GM12874 (cell line): ENCODE data around the gene SAPCD1.

ENCODE experiments used
- TF ChIP-seq, protein P1 (sequence below): IDR thresholded peaks from 2 replicates; pipeline ENCODE4 v1.5.1; 2011; ENCODE audit warnings: low read depth, mild to moderate bottlenecking, control low read depth, low read length, moderate library complexity; ENCODE audit not compliant: insufficient read depth

Gene SAPCD1

DNA sequence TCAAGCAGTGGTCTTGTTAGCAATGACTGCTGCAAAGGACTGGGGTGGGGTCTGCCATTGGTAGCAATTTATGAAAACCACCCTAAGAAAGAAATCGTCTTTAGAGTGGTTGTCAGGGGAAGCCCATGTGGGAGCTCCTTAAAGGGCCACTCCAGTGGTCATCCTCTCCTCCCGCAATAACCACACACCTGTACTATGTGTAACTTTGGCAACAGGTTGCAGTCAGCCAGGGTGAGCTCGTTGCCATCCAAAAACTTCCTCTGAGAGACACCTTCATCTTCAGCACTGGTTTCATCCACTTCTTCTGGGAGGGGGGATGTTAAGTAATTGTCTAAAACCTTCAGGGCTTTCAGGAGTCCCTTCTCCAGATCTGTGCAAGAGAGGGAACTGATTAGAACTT, 30.4 kb upstream of the SAPCD1 start:
- TF ChIP-seq, protein P1, sequence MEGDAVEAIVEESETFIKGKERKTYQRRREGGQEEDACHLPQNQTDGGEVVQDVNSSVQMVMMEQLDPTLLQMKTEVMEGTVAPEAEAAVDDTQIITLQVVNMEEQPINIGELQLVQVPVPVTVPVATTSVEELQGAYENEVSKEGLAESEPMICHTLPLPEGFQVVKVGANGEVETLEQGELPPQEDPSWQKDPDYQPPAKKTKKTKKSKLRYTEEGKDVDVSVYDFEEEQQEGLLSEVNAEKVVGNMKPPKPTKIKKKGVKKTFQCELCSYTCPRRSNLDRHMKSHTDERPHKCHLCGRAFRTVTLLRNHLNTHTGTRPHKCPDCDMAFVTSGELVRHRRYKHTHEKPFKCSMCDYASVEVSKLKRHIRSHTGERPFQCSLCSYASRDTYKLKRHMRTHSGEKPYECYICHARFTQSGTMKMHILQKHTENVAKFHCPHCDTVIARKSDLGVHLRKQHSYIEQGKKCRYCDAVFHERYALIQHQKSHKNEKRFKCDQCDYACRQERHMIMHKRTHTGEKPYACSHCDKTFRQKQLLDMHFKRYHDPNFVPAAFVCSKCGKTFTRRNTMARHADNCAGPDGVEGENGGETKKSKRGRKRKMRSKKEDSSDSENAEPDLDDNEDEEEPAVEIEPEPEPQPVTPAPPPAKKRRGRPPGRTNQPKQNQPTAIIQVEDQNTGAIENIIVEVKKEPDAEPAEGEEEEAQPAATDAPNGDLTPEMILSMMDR = no peak

DNA sequence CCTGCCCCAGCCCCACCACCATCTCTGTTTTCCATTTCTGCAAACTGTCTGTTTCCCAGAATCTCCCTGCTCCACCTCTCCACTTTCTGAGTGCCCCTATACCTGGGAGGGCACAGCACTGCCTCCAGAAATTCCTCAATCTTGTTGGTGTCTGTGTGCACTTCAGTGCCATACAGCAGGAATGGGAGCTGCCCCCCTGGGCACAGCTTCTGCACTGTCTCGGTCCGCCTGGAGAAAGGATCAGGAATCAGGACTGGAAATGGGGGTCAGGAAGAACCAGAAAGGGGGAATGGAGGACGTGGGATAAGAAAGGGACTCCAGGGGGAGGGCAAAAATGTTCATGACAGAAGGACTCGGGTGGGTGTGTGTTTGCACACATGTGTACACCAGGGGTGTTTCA, 28.7 kb upstream of the SAPCD1 start:
- TF ChIP-seq, protein P1 = no peak

DNA sequence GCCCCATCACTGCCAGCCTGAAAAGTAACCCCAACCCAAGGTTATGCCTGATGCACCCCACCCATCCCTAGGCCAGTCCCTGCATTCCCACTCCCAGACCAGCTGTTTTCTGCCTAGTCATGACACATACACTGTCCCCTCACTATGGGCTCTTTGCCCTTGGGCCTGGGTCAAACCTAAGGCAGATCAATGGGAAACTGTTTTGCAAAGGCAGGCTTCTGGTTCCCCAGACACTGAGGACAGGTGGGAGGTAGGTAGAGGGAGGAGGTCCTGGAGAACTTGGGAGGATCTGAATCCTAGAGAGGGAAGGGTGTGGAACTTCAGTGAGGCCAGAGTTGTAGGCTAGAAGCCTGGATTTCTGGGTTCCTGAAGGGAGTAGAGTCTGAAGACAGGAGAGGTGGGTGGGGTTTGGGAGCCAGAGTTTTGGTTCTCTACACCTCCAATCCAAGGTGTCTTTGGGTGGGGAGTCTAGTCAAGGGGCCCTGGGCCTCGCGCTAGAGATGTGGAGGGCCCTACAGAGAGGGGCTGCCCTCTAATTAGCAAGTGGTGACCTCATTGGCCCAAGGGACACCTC, 28.1 kb upstream of the SAPCD1 start:
- TF ChIP-seq, protein P1 = no peak

DNA sequence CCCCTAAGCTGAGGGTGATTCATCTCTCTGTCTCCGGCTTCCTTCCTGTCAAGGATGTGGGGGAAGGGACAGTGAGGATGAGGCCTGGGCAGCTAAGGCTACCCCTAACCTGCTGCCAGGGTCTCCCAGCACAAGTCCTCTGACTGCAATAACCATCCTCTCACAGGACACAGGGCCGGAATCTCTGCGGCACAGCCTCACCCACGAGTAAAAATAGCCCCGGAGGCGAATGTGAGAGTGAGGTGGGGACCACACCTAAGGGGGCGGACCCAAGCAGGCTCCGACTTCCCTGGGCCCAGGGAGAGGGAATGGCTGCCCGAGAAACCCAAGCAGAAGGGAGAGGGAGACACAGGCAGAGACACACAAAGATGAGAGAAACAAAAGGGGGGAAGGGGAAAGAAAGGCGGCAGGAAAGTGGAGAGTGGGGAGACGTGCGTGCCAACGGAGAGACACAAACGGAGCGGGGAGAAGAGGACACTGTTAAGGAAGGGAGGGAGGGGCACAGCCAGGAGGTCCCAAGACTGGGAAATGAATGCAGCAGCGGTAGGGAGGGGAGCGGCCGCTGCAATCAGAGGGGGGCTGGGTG, 27.5 kb upstream of the SAPCD1 start:
- TF ChIP-seq, protein P1 = no peak

DNA sequence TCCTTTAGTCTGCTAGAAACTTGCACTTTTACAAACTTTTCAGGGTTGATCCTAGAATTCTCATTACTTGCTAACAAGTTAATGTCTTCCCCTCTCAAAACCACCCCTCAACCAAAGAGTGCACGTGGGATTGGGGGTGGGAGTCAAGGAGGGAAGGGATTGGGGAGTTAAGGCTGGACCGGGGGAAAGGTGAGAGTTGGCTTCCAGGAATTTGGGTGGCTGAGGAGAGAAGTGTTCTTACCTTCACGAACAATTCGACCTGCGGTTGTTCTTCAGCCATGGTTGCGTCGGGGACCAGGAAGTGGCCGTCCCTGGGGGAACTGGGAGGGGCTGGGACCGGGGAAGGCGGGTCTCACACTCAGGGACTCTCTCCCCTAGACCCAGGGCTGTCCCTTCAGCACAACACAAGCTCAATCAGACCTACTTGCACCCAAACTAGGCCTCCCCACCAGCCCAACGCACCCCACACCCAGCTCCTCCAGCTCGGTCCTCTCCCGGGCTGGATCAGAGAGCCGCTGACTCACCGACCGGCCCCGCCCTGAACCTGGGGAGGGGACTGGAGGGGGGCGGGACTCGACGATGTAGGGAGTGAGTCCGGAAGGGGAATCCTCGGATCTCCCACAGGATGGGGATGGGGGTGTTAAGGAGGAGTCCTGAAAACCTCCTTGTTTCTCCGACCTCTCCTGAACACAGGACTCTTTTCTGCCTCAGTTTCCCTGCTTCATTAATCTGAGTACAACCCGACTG, 26.3 kb upstream of the SAPCD1 start, which contains the start of gene CLIC1:
TSS of gene CLIC1 (minus strand) at position 510 of the 747 bp plus-strand sequence. CDS start at position 280, 230 bp downstream.
- TF ChIP-seq, protein P1 = no peak

DNA sequence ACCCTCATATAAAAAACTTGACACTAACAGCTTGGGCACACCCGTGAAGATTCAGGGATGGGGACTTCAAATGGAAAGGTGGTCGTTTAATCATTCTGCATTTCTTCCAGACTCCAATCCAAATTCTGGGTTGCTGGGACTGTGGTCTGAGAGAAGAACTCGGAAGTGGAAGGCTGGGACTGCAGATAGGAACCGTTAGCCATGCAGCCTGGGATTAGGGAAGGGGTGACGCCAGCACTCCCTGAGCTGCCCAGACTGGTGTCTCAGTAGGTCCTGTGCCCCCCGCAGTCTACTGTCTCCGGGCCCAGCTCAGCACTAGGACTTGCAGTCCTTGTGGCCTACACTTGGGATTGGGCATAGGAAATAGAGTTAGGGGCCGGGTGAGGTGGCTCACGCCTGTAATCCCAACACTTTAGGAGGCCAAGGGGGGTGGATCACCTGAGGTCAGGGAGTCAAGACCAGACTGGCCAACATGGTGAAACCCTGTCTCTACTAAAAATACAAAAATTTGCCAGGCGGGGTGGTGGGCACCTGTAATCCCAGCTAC, 25.6 kb upstream of the SAPCD1 start:
- TF ChIP-seq, protein P1 = no peak

DNA sequence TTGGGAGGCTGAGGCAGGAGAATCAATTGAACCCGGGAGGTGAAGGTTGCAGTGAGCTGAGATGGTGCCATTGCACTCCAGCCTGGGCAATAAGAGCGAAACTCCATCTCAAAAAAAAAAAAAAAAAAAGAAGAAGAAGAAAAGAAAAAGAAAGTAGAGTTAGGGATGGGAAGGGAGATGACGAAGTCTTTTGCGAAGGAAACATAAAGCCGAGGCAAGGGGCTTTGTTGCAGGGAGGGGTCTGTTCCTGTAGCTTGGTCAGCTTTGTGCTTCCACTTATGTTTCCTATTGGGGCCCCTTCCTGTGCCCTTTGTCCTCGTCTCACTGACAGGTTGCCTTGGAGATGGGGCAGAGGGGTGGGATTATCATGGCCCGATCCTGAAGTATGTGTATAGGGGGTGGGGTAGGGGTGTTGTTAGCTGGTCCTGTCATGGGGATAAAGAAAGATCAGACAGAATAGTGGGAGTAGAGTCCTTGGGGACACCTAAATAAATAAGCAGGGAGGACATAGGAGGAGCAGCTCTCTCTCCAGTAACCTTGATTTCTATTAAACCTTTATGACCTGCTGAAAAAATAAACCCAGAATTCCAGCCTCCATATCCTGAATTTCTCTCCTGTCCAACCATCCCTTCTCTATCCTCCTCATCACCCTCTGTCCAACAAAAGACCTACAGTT, 25.0 kb upstream of the SAPCD1 start:
- TF ChIP-seq, protein P1 = no peak
